Fibroblast of the aortic adventitia (primary cell): ENCODE measurements around the gene ZNF574. TPM values are rescaled to one million over a fixed set of nuclear protein-coding genes. Genes with fewer than 3 reads are reported as not detected.
"Not testable (repeated sequence)": the region's sequence is repeated elsewhere in the genome, so short reads cannot be mapped to it uniquely, and the experiment has no call there.

Experiments used
- DNase-seq: peaks from one replicate; pipeline ENCODE4 v3.0.0-alpha.2; 2010; ENCODE audit warnings: low read depth
- H3K4me3 ChIP-seq: 2 replicates; pipeline ENCODE4 v1.5.1; 2011; ENCODE audit warnings: low read depth, mild to moderate bottlenecking, control low read depth, low read length, moderate library complexity
- CTCF ChIP-seq: IDR thresholded peaks from 2 replicates; pipeline ENCODE4 v1.5.1; 2011; ENCODE audit warnings: mild to moderate bottlenecking, low read length, control low read depth, inconsistent platforms; ENCODE audit not compliant: insufficient read depth
- total RNA-seq: library from RNA; depleted of rRNA; stranded (reverse); fragments of >200 nt; gene quantifications from 2 replicates; pipeline ENCODE4 v1.2.3, GENCODE V29; 2012; ENCODE audit warnings: low replicate concordance

Gene ZNF574
- total RNA-seq, 1 donor, result 17.2 TPM

GRCh38 chr19:42099336-42099925 lies 23.5 kb downstream of the ZNF574 start:
- no peak for TF ChIP-seq CTCF
- no peak for DNase-seq
- H3K4me3 ChIP-seq, result no peak overlapping the region

- H3K4me3 ChIP-seq, DNase-seq: not testable (repeated sequence)
Measured at GRCh38 chr19:42100241-42100640, 24.3 kb downstream of the ZNF574 start.

GRCh38 chr19:42102877-42103276 lies 26.9 kb downstream of the ZNF574 start:
- no peak for TF ChIP-seq CTCF
- no peak overlapping the region for H3K4me3 ChIP-seq
- DNase-seq, result no peak

- H3K4me3 ChIP-seq, result no peak overlapping the region
- no peak for TF ChIP-seq CTCF
- DNase-seq, result no peak
Measured at GRCh38 chr19:42105368-42105767, 29.4 kb downstream of the ZNF574 start.

- H3K4me3 ChIP-seq, result no peak overlapping the region
- TF ChIP-seq CTCF, result peak; percentile 100
- DNase-seq, result peak; percentile 93
Measured at GRCh38 chr19:42108527-42109389, 32.8 kb downstream of the ZNF574 start.

- no peak for DNase-seq
- no peak for TF ChIP-seq CTCF
- H3K4me3 ChIP-seq, result no peak overlapping the region
Measured at GRCh38 chr19:42109896-42110295, 33.9 kb downstream of the ZNF574 start.

- DNase-seq, result no peak
- no peak for TF ChIP-seq CTCF
- no peak overlapping the region for H3K4me3 ChIP-seq
Measured at GRCh38 chr19:42110658-42111057, 34.7 kb downstream of the ZNF574 start.
